ENCODE measurements around the gene AIFM3.

The AIFM3 gene

GRCh38 chr22:20975541-20976290 is 8.7 kb downstream of the AIFM3 start:
- DNase-seq (ENCODE audit: low spot score) = no peak
- FAIRE-seq = no peak

- FAIRE-seq = no peak
- no peak for DNase-seq (ENCODE audit: low spot score)
Observed at GRCh38 chr22:20976291-20976877, 9.3 kb downstream of the AIFM3 start.

GRCh38 chr22:20977019-20977418 is 10.0 kb downstream of the AIFM3 start:
- DNase-seq (ENCODE audit: low spot score) (no peak), FAIRE-seq (no peak)

GRCh38 chr22:20977516-20978170 is 10.6 kb downstream of the AIFM3 start:
- FAIRE-seq = no peak

GRCh38 chr22:20978419-20978818 is 11.4 kb downstream of the AIFM3 start:
- DNase-seq (ENCODE audit: low spot score) = no peak

More at GRCh38 chr22:20977516-20978170, 10.6 kb downstream of the AIFM3 start:
- DNase-seq (ENCODE audit: low spot score) = no peak

GRCh38 chr22:20979243-20979809 is 12.3 kb downstream of the AIFM3 start:
- DNase-seq (ENCODE audit: low spot score) (no peak), FAIRE-seq (no peak)

More at GRCh38 chr22:20978419-20978818, 11.4 kb downstream of the AIFM3 start:
- no peak for FAIRE-seq

DNA sequence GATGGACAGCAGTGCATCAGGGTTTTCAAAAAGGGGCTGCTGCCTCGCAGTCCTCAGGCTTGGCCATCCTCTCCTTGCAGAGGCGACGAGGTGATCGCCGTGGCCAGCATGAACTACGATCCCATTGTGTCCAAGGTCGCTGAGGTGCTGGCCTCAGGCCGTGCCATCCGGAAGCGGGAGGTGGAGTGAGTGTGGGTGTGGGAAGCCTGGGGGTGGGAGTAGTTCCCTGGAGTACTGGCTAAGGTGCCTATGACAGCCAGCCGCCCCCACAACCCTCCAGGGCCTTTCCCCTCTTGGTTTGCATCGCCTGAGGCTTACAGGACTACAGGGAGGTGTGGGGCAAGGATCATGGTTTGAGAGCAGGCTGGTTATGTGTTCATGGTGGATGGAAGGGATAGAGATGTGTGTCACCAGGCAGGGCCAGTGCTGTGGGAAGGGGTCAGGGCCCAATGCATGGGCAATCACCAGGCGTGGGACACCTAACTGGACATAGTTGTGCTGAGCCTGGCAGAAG is 12.9 kb downstream of the AIFM3 start:
- no peak for FAIRE-seq

DNA sequence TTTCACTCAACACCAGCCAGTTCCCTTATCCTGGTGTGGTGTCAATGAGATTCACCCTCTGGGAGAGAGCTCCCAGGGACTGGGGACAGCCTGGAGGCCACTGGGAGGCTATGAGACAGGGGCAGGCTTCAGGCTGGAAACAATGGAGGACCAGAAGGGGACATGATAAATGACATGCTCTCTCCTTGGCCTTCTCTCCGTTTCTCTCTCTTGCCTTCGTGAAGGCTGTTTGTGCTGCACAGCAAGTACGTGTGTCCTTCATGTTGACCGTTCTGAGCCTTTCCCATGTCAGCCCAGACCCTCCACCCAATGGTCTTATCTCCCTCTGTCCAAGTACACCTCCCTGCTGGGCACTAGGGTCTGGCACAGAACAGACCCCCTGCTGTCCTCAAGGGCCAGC is 13.5 kb downstream of the AIFM3 start:
- no peak for FAIRE-seq
- DNase-seq (ENCODE audit: low spot score) = no peak

More for the DNA sequence above, 12.9 kb downstream of the AIFM3 start:
- DNase-seq (ENCODE audit: low spot score) = no peak

- FAIRE-seq (no peak), DNase-seq (ENCODE audit: low spot score) (no peak)
Observed at GRCh38 chr22:20980938-20981722, 14.1 kb downstream of the AIFM3 start.

GRCh38 chr22:20981787-20982562 is 14.9 kb downstream of the AIFM3 start, which contains the start of gene LZTR1:
Gene LZTR1, plus strand, starts transcription at chr22:20982297. Its CDS starts 75 bp downstream, at chr22:20982372.
- peak; percentile 58 for DNase-seq (ENCODE audit: low spot score)
- no peak for FAIRE-seq

DNA sequence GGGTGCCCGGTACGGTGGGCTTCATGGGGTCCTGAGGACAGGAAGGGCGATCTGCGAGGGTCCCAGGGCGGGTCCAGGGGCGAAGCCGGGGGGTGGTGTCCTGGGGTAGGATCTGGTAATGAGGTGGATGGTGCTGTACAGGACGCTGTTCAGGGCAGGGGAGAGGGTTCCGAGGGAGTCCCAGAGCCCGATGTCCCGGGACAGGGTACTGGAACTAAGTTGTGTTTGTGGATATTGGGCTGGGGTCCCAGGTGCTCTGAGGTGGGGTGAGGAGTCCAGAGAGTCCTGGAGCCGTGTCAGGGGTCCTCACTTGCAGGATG is 15.5 kb downstream of the AIFM3 start:
- FAIRE-seq (no peak), DNase-seq (ENCODE audit: low spot score) (no peak)

GRCh38 chr22:20983081-20983771 is 16.2 kb downstream of the AIFM3 start:
- FAIRE-seq (no peak), DNase-seq (ENCODE audit: low spot score) (no peak)

- FAIRE-seq (no peak), DNase-seq (ENCODE audit: low spot score) (no peak)
Observed at GRCh38 chr22:20985720-20986119, 18.7 kb downstream of the AIFM3 start.

DNA sequence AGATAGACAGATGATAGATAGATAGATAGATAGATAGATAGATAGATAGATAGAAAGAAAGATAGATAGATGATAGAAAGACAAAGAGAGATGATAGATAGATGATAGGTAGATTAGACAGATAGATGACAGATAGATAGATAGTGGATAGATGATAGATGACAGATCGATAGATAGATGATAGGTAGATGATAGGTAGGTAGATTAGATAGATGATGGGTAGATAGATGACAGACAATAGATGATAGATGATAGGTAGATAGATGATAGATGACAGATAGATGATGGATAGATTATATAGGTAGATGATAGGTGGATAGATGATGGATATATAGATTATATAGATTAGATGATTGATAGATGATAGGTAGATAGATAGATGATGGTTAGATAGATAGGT is 19.3 kb downstream of the AIFM3 start:
- no peak for FAIRE-seq
- no peak for DNase-seq (ENCODE audit: low spot score)

DNA sequence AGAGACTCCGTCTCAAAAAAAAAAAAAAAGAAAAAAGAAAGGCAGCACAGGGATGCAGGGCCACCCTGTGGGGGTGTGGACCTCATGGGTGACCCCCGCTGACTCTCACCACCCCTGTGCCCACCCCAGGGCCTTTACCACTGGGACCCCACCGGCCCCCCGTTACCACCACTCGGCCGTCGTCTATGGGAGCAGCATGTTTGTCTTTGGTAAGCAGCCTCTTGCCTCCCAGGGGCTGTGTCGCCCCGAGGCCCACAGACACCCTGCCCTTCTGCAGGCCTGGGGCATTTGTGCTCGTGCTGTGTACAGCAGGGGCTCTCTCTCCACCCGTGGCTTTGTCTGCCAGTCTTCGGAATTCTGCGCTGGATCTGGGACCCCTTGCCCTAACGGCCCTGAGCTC is 20.3 kb downstream of the AIFM3 start:
- DNase-seq (ENCODE audit: low spot score) (no peak), FAIRE-seq (no peak)

DNA sequence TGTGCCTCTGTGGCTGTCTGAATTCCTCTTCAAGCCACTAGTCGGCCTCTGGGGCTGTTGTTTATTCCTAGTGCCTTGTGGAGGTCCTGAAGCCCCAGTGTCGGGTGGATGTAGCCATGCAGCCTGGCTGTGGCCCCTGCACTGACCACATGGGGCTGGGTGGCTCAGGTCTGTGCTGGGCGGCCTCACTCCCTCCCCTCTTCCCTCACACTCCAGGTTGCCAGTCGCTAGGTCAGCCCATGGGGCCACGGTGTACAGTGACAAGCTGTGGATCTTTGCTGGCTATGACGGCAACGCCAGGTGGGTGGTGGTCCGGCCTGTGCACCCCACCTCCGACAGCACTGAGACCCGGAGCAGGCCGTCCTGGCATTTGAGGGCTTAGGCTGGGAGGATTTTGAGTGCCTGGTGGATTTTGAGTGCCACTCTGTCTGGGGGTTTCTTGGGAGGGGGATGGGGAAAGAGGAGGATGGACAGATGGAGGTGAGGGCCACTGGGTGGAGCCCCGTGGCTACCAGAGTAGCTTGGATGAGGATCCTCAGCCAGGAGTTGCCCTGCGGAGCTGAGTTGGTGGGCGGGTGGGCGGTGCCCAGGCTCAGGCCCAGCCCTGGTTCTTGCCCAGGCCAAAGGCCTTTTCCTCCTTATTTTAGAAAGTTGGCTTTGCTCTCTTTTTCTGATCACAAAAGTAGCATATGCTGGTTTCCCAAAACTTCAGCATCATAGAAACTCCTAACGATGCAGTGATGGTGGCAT is 21.7 kb downstream of the AIFM3 start:
- FAIRE-seq (no peak), DNase-seq (ENCODE audit: low spot score) (no peak)

GRCh38 chr22:20989323-20990138 is 22.5 kb downstream of the AIFM3 start:
- DNase-seq (ENCODE audit: low spot score) (no peak), FAIRE-seq (no peak)

All from RCC 7860 (cell line).